HepG2 (cell line): ENCODE measurements around the gene RPTN. TPM values are rescaled to one million over a fixed set of nuclear protein-coding genes. Genes with fewer than 3 reads are reported as not detected.

Experiments used
- ATAC-seq: fragments of 200-7000 bp; cut with Tn5 transposase; 3 replicates; pipeline ENCODE4 v1.9.1; 2020; ENCODE audit warnings: mild to moderate bottlenecking, moderate library complexity
- BruUV-seq: library from RNA; stranded (reverse); fragments of 400-500 nt; replicated peaks from 2 replicates; lab custom pipeline; 2021; lab: Mats Ljungman, UMichigan
- CTCF ChIA-PET: fragments of 300-600 bp; formaldehyde crosslinking; extraction: SDS; loops from one replicate; lab custom pipeline; 2021; ENCODE audit warnings: low total read pairs, inconsistent platforms, low intra/inter-chr PET ratio; lab: Yijun Ruan, JAX
- POLR2A ChIA-PET: fragments of 350-600 bp; sonication (Branson Sonifier 250); formaldehyde crosslinking; loops from one replicate; lab custom pipeline; 2020; ENCODE audit warnings: antibody characterized with exemption, inconsistent platforms; lab: Yijun Ruan, JAX
- DNase-seq: peaks from one replicate; pipeline ENCODE4 v3.0.0-alpha.2; 2015; ENCODE audit warnings: low spot score
- FAIRE-seq: peaks from 3 replicates; lab custom pipeline; 2011; peaks lifted over from hg19 to GRCh38; lab: Jason Lieb, UNC
- H2AFZ ChIP-seq: one replicate; pipeline ENCODE4 v1.6.1; 2011; ENCODE audit warnings: low read length, inconsistent platforms
- H3K27ac ChIP-seq: fragments of 300-600 bp; 3 replicates; pipeline ENCODE4 v1.8.0; 2011; ENCODE audit warnings: mixed run types, mild to moderate bottlenecking, mixed read lengths, low read length, inconsistent platforms; ENCODE audit not compliant: insufficient read depth; ENCODE audit errors: extremely low read length
- H3K27me3 ChIP-seq, 2 experiments: fragments of 200-600 bp in 1 of 2; 2 replicates in 1 of 2; 3 replicates in 1 of 2; pipeline versions ENCODE4 v1.6.0 to v1.8.0; 2011; ENCODE audit warnings: low read length in 2 of 2, mild to moderate bottlenecking in 2 of 2, moderate library complexity in 2 of 2, inconsistent platforms in 1 of 2; ENCODE audit not compliant: insufficient read depth in 2 of 2, control insufficient read depth in 1 of 2
- H3K36me3 ChIP-seq, 2 experiments: fragments of 200-600 bp in 1 of 2; replicated peaks in 1 of 2; 2 replicates in 1 of 2; 3 replicates in 1 of 2; pipeline versions ENCODE4 v1.5.1 to v1.8.0; 2011; ENCODE audit warnings: low read length in 2 of 2, inconsistent platforms in 1 of 2; ENCODE audit not compliant: insufficient read depth in 2 of 2, control insufficient read depth in 1 of 2
- H3K4me1 ChIP-seq: 2 replicates; pipeline ENCODE4 v1.5.1; 2012; ENCODE audit warnings: low read length, inconsistent platforms; ENCODE audit not compliant: insufficient read depth
- H3K4me2 ChIP-seq: 2 replicates; pipeline ENCODE4 v1.6.0; 2011; ENCODE audit warnings: low read depth, low read length, inconsistent platforms
- H3K4me3 ChIP-seq, 3 experiments: fragments of 200-600 bp in 1 of 3; sonication (generic), shearing (Covaris generic) in 1 of 3; replicated peaks in 1 of 3; 2 replicates each; pipeline ENCODE4 v1.5.1; 2011 to 2016; ENCODE audit warnings: low read length in 3 of 3, inconsistent platforms in 2 of 3, low read depth in 2 of 3, mild to moderate bottlenecking in 2 of 3, control low read depth in 1 of 3, mixed read lengths in 1 of 3; ENCODE audit not compliant: insufficient read depth in 1 of 3
- H3K79me2 ChIP-seq: one replicate; pipeline ENCODE4 v1.6.1; 2011; ENCODE audit warnings: low read length, inconsistent platforms; ENCODE audit not compliant: insufficient read depth
- H3K9ac ChIP-seq: 2 replicates; pipeline ENCODE4 v1.6.0; 2011; ENCODE audit warnings: mild to moderate bottlenecking, low read depth, low read length, inconsistent platforms; ENCODE audit not compliant: insufficient read depth
- H3K9me3 ChIP-seq: 2 replicates; pipeline ENCODE4 v1.5.1; 2012; ENCODE audit warnings: mild to moderate bottlenecking, low read length
- H4K20me1 ChIP-seq: 2 replicates; pipeline ENCODE4 v1.6.0; 2011; ENCODE audit warnings: inconsistent platforms, mild to moderate bottlenecking, low read length, moderate library complexity; ENCODE audit not compliant: insufficient read depth
- ATM ChIP-seq: fragments of 450-650 bp; IDR thresholded peaks from 2 replicates; pipeline ENCODE4 v1.7.1; 2017; ENCODE audit warnings: mild to moderate bottlenecking, borderline replicate concordance
- FOXP4 ChIP-seq: sonication (generic); formaldehyde crosslinking; IDR thresholded peaks from 2 replicates; pipeline ENCODE4 v1.4.0; 2020; ENCODE audit warnings: missing genetic modification reagents
- KDM4B ChIP-seq: sonication (generic); formaldehyde crosslinking; IDR thresholded peaks from 2 replicates; pipeline ENCODE4 v1.4.0; 2020; ENCODE audit warnings: missing genetic modification reagents
- MIXL1 ChIP-seq: IDR thresholded peaks from 2 replicates; pipeline ENCODE4 v1.6.1; 2016
- TSC22D2 ChIP-seq: sonication (generic); formaldehyde crosslinking; IDR thresholded peaks from 2 replicates; pipeline ENCODE4 v1.5.1; 2020; ENCODE audit warnings: missing genetic modification reagents, mild to moderate bottlenecking, borderline replicate concordance
- YEATS4 ChIP-seq: sonication (generic); formaldehyde crosslinking; IDR thresholded peaks from 2 replicates; pipeline ENCODE4 v1.4.0; 2020; ENCODE audit warnings: missing genetic modification reagents, borderline replicate concordance
- ZBTB3 ChIP-seq: sonication (generic); formaldehyde crosslinking; IDR thresholded peaks from 2 replicates; pipeline ENCODE4 v1.4.0; 2020; ENCODE audit warnings: low read depth, mild to moderate bottlenecking, moderate library complexity, missing genetic modification reagents, borderline replicate concordance
- ZC3H4 ChIP-seq: sonication (generic); formaldehyde crosslinking; IDR thresholded peaks from 2 replicates; pipeline ENCODE4 v1.4.0; 2020; ENCODE audit warnings: missing genetic modification reagents, borderline replicate concordance
- ZFP90 ChIP-seq: sonication (generic); formaldehyde crosslinking; IDR thresholded peaks from 2 replicates; pipeline ENCODE4 v1.8.0; 2022; ENCODE audit warnings: missing genetic modification reagents, mild to moderate bottlenecking, inconsistent platforms, borderline replicate concordance
- ZMYM2 ChIP-seq: sonication (generic); formaldehyde crosslinking; IDR thresholded peaks from 2 replicates; pipeline ENCODE4 v1.8.0; 2022; ENCODE audit warnings: mild to moderate bottlenecking, missing genetic modification reagents
- ZNF3 ChIP-seq: IDR thresholded peaks from 2 replicates; pipeline ENCODE4 v1.7.0; 2017; ENCODE audit warnings: inconsistent platforms
- ZNF788 ChIP-seq: sonication (generic); formaldehyde crosslinking; IDR thresholded peaks from 2 replicates; pipeline ENCODE4 v1.5.0; 2020; ENCODE audit warnings: mild to moderate bottlenecking, missing genetic modification reagents, borderline replicate concordance
- WGBS: methylation state at CpG from one replicate; pipeline ENCODE4 v1.1.6; 2017; ENCODE audit warnings: low lambda C conversion rate; 5-methylcytosine and 5-hydroxymethylcytosine counted together
- in situ Hi-C: cut with HindIII; loops from 2 replicates; pipeline ENCODE4 v1.10.0; 2017; ENCODE audit warnings: low pct_unique_long_range_greater_than_20kb; ENCODE audit not compliant: extremely low pct_ligation_motif_present
- intact Hi-C: fragments of 100-400 bp; cut with micrococcal nuclease; formaldehyde crosslinking; loops from one replicate; pipeline ENCODE4 v1.10.0; 2022; ENCODE audit not compliant: unreplicated experiment
- polyA plus RNA-seq, 8 experiments: library from polyadenylated mRNA; depleted of rRNA in 3 of 8; stranded (reverse) in 7 of 8; unstranded in 1 of 8; fragments of >200 nt; fragmentation: Illumina TruSeq in 4 of 8; extraction: Trizol in 4 of 8; gene quantifications; 2 replicates each; pipeline versions ENCODE4 v1.2.1 to v1.2.3, GENCODE V29; 2011 to 2016; ENCODE audit warnings: low read depth in 4 of 8, missing spikeins in 1 of 8, mixed read lengths in 1 of 8; ENCODE audit not compliant: insufficient read depth in 1 of 8
- total RNA-seq, 5 experiments: library from RNA; depleted of rRNA; stranded (reverse); fragments of >200 nt; fragmentation: Illumina TruSeq; extraction: Trizol; gene quantifications; 2 replicates each; pipeline ENCODE4 v1.2.3, GENCODE V29; 2016; ENCODE audit warnings: low read depth in 1 of 5
- TF ChIP-seq, protein P1 (sequence below): sonication (generic); formaldehyde crosslinking; IDR thresholded peaks from 2 replicates; pipeline ENCODE4 v1.5.0; 2020; ENCODE audit warnings: missing genetic modification reagents
- TF ChIP-seq, protein P2 (sequence below): sonication (generic); formaldehyde crosslinking; IDR thresholded peaks from 2 replicates; pipeline ENCODE4 v1.5.0; 2020; ENCODE audit warnings: missing genetic modification reagents
- TF ChIP-seq, protein P3 (sequence below): sonication (generic); formaldehyde crosslinking; IDR thresholded peaks from 2 replicates; pipeline ENCODE4 v1.5.0; 2020; ENCODE audit warnings: missing genetic modification reagents, mild to moderate bottlenecking, borderline replicate concordance
- TF ChIP-seq, protein P4 (sequence below): sonication (generic); formaldehyde crosslinking; conservative IDR thresholded peaks from 2 replicates; pipeline ENCODE4 v1.5.0; 2020; ENCODE audit warnings: missing genetic modification reagents

RPTN gene
- total and polyA plus RNA-seq, 2 of the 13 experiments (the other 11 are each of a cell fraction or from before 2014, with no cell fraction given) = not detected

DNA sequence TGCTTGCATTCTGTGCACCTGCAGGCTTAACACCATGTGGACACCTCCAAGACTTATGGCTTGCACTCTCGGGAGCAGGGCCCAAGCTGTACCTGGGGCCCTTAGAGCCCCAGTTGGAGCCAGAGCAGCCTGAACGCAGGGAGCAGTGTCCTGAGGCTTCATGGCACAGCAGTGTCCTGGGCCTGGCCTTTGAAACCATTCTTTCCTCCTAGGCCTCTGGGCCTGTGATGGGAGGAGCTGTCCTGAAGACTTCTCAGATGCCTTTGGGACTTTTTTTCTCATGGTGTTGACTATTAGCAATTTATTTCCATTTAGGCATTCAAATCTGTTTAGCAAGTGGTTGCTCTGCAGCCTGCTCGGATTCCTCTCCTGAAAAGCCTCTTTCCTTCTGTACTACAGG is 11.0 kb downstream of the RPTN start:
- no peaks in the 10 kb centered on the region for H3K27me3 ChIP-seq
- no peaks in the 10 kb centered on the region for H3K79me2 ChIP-seq
- FAIRE-seq = no peak
- BruUV-seq = no TSS peak
- 8% methylated on average over 2 of the region's 3 CpGs for WGBS
- in situ Hi-C loops (no loop called here), intact Hi-C loops (no loop called here)
- no peaks in the 10 kb centered on the region for H3K4me1 ChIP-seq
- POLR2A ChIA-PET = no interaction called here
- no peak overlapping the region for H3K4me2 ChIP-seq
- no peak overlapping the region for H3K9ac ChIP-seq
- H3K36me3 ChIP-seq = no peaks in the 10 kb centered on the region
- CTCF ChIA-PET = no interaction called here
- ATAC-seq = no peak
- H3K9me3 ChIP-seq = peaks cover 26% of the 10 kb centered on the region; the same call in 1 of the 2 replicates
- no peak for TF ChIP-seq ZC3H4
- TF ChIP-seq, protein P1, sequence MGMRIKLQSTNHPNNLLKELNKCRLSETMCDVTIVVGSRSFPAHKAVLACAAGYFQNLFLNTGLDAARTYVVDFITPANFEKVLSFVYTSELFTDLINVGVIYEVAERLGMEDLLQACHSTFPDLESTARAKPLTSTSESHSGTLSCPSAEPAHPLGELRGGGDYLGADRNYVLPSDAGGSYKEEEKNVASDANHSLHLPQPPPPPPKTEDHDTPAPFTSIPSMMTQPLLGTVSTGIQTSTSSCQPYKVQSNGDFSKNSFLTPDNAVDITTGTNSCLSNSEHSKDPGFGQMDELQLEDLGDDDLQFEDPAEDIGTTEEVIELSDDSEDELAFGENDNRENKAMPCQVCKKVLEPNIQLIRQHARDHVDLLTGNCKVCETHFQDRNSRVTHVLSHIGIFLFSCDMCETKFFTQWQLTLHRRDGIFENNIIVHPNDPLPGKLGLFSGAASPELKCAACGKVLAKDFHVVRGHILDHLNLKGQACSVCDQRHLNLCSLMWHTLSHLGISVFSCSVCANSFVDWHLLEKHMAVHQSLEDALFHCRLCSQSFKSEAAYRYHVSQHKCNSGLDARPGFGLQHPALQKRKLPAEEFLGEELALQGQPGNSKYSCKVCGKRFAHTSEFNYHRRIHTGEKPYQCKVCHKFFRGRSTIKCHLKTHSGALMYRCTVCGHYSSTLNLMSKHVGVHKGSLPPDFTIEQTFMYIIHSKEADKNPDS = no peak
- no peak for TF ChIP-seq ZNF788 (CRISPR knock-in tag)
- no peak for TF ChIP-seq MIXL1 (CRISPR knock-in tag)
- no peak for TF ChIP-seq TSC22D2 (CRISPR knock-in tag)
- TF ChIP-seq KDM4B (CRISPR knock-in tag) = no peak
- TF ChIP-seq, protein P2, sequence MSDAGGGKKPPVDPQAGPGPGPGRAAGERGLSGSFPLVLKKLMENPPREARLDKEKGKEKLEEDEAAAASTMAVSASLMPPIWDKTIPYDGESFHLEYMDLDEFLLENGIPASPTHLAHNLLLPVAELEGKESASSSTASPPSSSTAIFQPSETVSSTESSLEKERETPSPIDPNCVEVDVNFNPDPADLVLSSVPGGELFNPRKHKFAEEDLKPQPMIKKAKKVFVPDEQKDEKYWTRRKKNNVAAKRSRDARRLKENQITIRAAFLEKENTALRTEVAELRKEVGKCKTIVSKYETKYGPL (CRISPR knock-in tag) = no peak
- TF ChIP-seq ZNF3 (CRISPR knock-in tag) = no peak
- no peak for TF ChIP-seq ZBTB3 (CRISPR knock-in tag)
- TF ChIP-seq, protein P3, sequence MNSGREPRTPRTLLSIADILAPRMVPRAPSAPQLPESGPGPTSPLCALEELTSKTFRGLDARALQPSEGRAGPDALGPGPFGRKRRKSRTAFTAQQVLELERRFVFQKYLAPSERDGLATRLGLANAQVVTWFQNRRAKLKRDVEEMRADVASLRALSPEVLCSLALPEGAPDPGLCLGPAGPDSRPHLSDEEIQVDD = no peak
- no peak for TF ChIP-seq YEATS4 (CRISPR knock-in tag)
- no peak for TF ChIP-seq ATM
- no peak for TF ChIP-seq FOXP4 (CRISPR knock-in tag)
- no peak for TF ChIP-seq ZFP90 (CRISPR knock-in tag)
- TF ChIP-seq, protein P4, sequence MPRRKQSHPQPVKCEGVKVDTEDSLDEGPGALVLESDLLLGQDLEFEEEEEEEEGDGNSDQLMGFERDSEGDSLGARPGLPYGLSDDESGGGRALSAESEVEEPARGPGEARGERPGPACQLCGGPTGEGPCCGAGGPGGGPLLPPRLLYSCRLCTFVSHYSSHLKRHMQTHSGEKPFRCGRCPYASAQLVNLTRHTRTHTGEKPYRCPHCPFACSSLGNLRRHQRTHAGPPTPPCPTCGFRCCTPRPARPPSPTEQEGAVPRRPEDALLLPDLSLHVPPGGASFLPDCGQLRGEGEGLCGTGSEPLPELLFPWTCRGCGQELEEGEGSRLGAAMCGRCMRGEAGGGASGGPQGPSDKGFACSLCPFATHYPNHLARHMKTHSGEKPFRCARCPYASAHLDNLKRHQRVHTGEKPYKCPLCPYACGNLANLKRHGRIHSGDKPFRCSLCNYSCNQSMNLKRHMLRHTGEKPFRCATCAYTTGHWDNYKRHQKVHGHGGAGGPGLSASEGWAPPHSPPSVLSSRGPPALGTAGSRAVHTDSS (CRISPR knock-in tag) = no peak
- TF ChIP-seq ZMYM2 (CRISPR knock-in tag) = no peak
- no peaks in the 10 kb centered on the region for H4K20me1 ChIP-seq
- no peak overlapping the region for H3K4me3 ChIP-seq
- H2AFZ ChIP-seq = no peak overlapping the region
- DNase-seq = no peak
- no peak overlapping the region for H3K27ac ChIP-seq
